OCI-LY3 (cell line): ENCODE measurements around the gene NPEPPS.
"Not testable (repeated sequence)": the region's sequence is repeated elsewhere in the genome, so short reads cannot be mapped to it uniquely, and the experiment has no call there.

Source experiments
- H2AFZ ChIP-seq: fragments of 200-600, 300-600 bp; shearing (Covaris generic); 2 replicates; pipeline ENCODE4 v1.6.0; 2014; ENCODE audit warnings: antibody characterized with exemption, low read depth, low read length
- H3K27ac ChIP-seq: fragments of 200-600, 300-600 bp; sonication (generic); 2 replicates; pipeline ENCODE4 v1.5.1; 2014; ENCODE audit warnings: mild to moderate bottlenecking, low read length, moderate library complexity, mixed read lengths
- H3K27me3 ChIP-seq: fragments of 200-600, 300-600 bp; sonication (generic); 2 replicates; pipeline ENCODE4 v1.6.1; 2014; ENCODE audit warnings: low read depth, low read length, mixed read lengths
- H3K36me3 ChIP-seq: fragments of 200-600, 300-600 bp; sonication (generic); replicated peaks from 2 replicates; pipeline ENCODE3; 2014; ENCODE audit warnings: low read depth, low read length, mixed read lengths
- H3K4me1 ChIP-seq: fragments of 300-600, 200-600 bp; sonication (generic); 2 replicates; pipeline ENCODE4 v1.6.1; 2014; ENCODE audit warnings: low read length, mixed read lengths
- H3K4me2 ChIP-seq: fragments of 200-600, 300-600 bp; sonication (generic); 2 replicates; pipeline ENCODE4 v1.6.1; 2014; ENCODE audit warnings: low read length, mixed read lengths
- H3K4me3 ChIP-seq: fragments of 300-600, 200-600 bp; sonication (generic); 2 replicates; pipeline ENCODE4 v1.5.1; 2014; ENCODE audit warnings: antibody characterized with exemption, mild to moderate bottlenecking, low read length, moderate library complexity
- H3K79me2 ChIP-seq: fragments of 300-600, 200-600 bp; shearing (Covaris generic); 2 replicates; pipeline ENCODE4 v1.6.1; 2014; ENCODE audit warnings: mild to moderate bottlenecking, low read length, mixed read lengths
- H3K9ac ChIP-seq: fragments of 300-600, 200-600 bp; shearing (Covaris generic); 2 replicates; pipeline ENCODE4 v1.6.0; 2014; ENCODE audit warnings: mild to moderate bottlenecking, low read length, moderate library complexity
- H3K9me3 ChIP-seq: fragments of 200-600, 300-600 bp; shearing (Covaris generic); 2 replicates; pipeline ENCODE4 v1.6.1; 2014; ENCODE audit warnings: low read length, mixed read lengths; ENCODE audit not compliant: insufficient read depth
- H4K20me1 ChIP-seq: fragments of 200-600, 300-600 bp; sonication (generic); 2 replicates; pipeline ENCODE4 v1.6.1; 2016; ENCODE audit warnings: low read length, mixed read lengths; ENCODE audit not compliant: insufficient read depth

The NPEPPS gene

DNA sequence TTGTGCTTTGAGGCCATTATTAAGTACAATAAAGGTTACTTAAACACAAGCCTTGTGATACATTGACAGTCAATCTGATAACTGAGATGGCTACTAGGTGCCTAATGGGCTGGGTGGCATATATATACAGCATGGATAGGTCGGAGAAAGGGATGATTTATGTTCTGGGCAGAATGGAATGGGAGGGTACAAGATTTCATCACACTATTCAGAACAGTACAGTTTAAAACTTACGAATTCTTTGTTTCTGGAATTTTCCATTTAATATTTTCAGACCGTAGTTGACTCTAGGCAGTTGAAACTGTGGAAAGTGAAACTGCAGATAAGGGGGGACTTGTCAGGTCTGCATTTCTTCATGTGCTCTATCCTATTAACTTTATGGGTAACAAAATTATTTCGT, 23.8 kb downstream of the NPEPPS start:
- H3K4me1 ChIP-seq, H4K20me1 ChIP-seq, H3K4me2 ChIP-seq, H3K4me3 ChIP-seq, H3K9me3 ChIP-seq, H3K27me3 ChIP-seq, H3K36me3 ChIP-seq, H2AFZ ChIP-seq, H3K27ac ChIP-seq, H3K79me2 ChIP-seq, H3K9ac ChIP-seq: not testable (repeated sequence)

DNA sequence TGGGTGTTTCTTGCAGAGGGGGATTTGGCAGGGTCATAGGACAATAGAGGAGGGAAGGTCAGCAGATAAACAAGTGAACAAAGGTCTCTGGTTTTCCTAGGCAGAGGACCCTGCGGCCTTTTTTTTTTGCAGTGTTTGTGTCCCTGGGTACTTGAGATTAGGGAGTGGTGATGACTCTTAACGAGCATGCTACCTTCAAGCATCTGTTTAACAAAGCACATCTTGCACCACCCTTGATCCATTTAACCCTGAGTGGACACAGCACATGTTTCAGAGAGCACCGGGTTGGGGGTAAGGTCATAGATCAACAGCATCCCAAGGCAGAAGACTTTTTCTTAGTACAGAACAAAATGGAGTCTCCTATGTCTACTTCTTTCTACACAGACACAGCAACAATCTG, 25.2 kb downstream of the NPEPPS start:
- not testable (repeated sequence) for H3K36me3 ChIP-seq, H3K79me2 ChIP-seq, H3K4me1 ChIP-seq, H2AFZ ChIP-seq, H3K27me3 ChIP-seq, H3K27ac ChIP-seq, H3K9ac ChIP-seq, H3K4me3 ChIP-seq, H4K20me1 ChIP-seq, H3K4me2 ChIP-seq, H3K9me3 ChIP-seq

DNA sequence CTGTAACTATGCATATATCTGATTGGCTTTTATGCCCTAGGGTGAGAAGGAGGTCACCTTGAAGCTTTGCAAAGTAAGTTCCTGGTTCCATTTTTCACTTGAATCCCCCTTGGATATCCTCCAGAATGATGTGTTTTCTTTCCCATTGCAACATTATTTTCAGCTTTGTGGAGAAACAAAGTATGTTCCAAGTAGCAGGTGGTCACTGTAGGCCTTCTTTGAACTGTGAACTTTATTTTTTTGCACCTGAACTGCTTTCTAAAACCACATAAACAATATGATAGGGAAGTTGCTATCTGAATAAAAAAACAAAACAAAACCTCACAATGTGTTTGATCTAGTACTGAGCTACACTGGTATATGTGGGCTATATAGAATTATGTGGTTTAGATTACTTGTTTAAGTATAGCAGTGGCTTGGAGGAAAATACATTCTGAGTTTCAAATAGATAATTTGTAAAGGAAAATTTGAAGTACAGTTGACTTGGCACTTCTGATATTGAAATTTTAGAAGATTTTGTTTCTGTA, 29.7 kb downstream of the NPEPPS start:
- H3K27ac ChIP-seq, H3K4me1 ChIP-seq, H3K36me3 ChIP-seq, H3K4me2 ChIP-seq, H3K4me3 ChIP-seq, H2AFZ ChIP-seq, H4K20me1 ChIP-seq, H3K79me2 ChIP-seq, H3K9ac ChIP-seq, H3K9me3 ChIP-seq, H3K27me3 ChIP-seq: not testable (repeated sequence)

DNA sequence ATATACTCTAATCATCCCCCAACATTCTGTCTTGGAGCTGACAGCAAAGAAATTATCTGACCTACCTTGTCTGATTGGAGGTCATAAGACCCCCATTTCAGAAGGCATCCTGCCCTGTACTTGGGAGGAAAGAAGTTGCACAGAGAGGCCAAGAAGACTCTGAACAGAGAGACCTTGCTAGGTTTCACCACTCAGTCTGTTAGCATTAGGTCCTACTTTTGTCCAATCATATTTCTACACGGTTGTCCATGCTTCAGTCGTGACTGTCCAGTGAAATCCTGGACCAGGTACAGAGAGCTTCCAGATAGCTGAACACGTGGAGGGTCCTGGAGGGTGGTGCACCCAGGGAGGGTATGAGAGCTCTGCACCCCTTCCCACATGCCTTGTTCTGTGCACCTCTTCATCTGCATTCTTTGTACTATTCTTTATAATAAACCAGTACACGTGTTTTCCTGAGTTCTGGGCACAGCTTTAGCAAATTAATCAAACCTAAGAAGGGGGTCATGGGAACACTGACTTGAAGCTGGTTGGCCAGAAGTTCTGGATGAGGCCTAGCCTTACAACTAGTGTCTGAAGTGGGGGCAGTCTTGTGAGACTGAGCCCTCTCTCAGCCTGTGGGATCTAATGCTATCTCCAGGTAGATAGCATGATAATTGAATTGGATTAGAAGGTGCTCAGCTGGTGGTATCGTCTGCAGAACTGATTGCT, 30.9 kb downstream of the NPEPPS start:
- not testable (repeated sequence) for H3K9ac ChIP-seq, H3K4me3 ChIP-seq, H3K4me1 ChIP-seq, H3K4me2 ChIP-seq, H3K79me2 ChIP-seq, H3K36me3 ChIP-seq, H3K27ac ChIP-seq, H3K27me3 ChIP-seq, H3K9me3 ChIP-seq, H4K20me1 ChIP-seq, H2AFZ ChIP-seq

DNA sequence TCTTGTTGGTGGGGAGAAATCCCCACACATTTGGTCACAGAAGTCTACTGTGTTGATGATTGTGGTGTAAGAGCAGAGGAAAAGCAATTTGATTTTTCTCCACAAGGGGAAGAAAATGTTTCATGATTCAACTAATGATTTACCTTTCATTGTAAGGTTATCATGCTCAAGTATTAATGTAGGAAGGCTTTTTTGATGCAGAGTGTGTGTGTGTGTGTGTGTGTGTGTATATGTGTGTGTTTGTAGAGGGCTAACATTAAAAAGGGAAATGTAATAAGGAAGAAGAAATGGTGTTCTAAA, 31.4 kb downstream of the NPEPPS start:
- H3K9me3 ChIP-seq, H3K4me2 ChIP-seq, H3K4me1 ChIP-seq, H2AFZ ChIP-seq, H3K36me3 ChIP-seq, H3K4me3 ChIP-seq, H3K79me2 ChIP-seq, H3K27me3 ChIP-seq, H3K9ac ChIP-seq, H3K27ac ChIP-seq, H4K20me1 ChIP-seq: not testable (repeated sequence)

DNA sequence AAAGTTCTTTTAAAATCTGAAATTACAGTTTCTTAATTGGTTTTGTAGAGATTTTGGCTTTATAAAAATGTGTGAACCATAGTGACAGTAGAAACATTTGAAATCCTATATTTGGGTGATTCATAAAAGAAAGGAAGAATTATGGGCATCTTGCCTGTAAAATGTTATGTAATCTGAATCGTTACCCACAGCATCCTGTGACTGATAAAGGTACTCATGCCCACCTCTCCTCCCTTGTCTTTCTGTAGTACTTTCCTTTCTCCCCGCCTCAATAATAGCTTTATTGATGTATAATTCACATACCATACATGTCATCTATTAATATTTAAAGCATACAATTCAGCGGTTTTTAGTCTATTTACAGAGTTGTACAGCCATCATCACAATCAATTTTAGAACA, 36.4 kb downstream of the NPEPPS start:
- H3K9ac ChIP-seq, H3K4me1 ChIP-seq, H3K27ac ChIP-seq, H3K36me3 ChIP-seq, H3K27me3 ChIP-seq, H3K79me2 ChIP-seq, H3K4me2 ChIP-seq, H2AFZ ChIP-seq, H4K20me1 ChIP-seq, H3K9me3 ChIP-seq, H3K4me3 ChIP-seq: not testable (repeated sequence)

DNA sequence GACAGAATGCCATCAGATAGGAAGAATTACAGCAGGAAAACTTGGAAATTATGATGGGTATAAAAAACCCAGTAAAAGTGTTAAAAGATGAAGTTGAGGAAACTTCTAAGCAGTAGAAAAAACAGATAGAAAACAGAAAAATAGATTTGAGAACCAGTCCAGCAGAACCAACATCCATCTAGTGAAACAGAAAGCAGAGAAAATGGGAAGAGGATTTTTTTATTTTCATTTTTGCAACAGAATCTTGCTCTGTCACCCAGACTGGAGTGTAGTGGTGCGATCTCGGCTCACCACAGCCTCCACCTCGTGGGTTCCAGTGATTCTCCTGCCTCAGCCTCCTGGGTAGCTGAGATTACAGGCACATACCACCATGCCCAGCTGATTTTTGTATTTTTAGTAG, 41.7 kb downstream of the NPEPPS start:
- not testable (repeated sequence) for H3K4me3 ChIP-seq, H3K27me3 ChIP-seq, H3K4me2 ChIP-seq, H3K27ac ChIP-seq, H3K79me2 ChIP-seq, H4K20me1 ChIP-seq, H3K9ac ChIP-seq, H3K9me3 ChIP-seq, H3K36me3 ChIP-seq, H3K4me1 ChIP-seq, H2AFZ ChIP-seq

DNA sequence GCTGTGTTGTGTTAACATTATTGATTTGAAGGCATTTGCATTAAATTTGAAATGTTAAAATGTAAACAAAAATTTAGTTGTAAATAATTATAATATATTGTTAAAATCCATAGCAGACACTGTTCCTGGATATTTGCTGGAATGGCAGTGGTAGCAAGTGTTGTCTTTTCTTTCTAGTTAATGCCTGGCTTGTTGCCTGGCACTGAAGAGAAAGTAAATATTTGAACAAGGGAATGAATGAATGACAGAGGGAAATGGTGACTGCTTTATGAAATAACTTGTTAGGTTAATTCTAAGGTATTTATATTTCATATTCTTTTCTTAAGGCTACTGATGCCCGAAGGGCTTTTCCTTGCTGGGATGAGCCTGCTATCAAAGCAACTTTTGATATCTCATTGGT, 51.5 kb downstream of the NPEPPS start:
- not testable (repeated sequence) for H3K9ac ChIP-seq, H2AFZ ChIP-seq, H3K4me2 ChIP-seq, H3K4me3 ChIP-seq, H3K79me2 ChIP-seq, H3K27ac ChIP-seq, H3K27me3 ChIP-seq, H3K4me1 ChIP-seq, H4K20me1 ChIP-seq, H3K36me3 ChIP-seq, H3K9me3 ChIP-seq

DNA sequence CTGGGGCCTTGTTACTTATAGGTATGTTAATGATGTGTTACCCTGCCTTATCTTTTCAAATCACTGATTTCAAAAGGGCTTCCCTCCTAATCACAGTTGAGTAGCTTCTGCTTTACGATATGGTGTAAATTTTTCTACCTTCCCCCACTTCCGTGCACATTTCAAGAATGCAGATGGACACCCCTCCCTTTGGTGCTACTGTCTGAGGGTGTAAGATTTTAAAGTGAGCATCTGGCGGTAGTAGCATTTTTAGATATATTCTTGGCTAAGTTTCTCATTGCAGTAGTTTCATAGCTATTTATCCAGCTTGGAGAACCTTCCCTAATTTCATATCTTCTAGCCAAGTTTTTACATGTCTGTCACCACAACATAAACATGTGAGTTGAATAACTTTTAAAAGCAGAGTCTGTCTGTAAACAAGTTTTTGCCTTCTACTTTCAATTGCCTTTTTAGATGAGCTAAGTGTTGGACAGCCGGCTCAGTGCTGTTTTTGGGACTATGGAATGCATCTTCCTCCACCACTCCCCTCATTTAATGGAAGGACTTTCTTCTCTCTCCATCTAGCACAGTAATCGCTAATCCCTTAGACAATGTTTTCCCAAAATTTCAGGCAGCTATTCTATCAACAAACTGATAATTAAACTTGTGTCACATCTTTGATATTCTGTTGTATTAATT, 55.6 kb downstream of the NPEPPS start:
- not testable (repeated sequence) for H3K4me2 ChIP-seq, H3K4me1 ChIP-seq, H4K20me1 ChIP-seq

DNA sequence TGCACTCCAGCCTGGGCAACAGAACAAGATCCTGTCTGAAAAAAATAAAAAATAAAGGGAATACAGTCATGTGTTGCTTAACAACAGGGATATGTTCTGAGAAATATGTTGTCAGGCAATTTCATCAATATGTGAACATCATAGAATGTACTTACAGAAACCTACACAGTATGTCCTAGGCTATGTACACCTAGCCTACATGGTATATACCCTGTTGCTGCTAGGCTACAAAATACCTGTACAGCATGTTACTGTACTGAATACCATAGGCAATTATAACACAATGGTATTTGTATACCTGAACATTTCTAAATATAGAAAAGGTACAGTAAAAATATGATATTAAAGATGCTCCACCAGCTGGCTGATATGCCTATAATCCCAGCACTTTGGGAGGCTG, 62.6 kb downstream of the NPEPPS start:
- H4K20me1 ChIP-seq, H3K4me1 ChIP-seq, H3K9me3 ChIP-seq, H3K36me3 ChIP-seq, H3K79me2 ChIP-seq, H3K4me2 ChIP-seq, H2AFZ ChIP-seq, H3K9ac ChIP-seq, H3K4me3 ChIP-seq, H3K27me3 ChIP-seq, H3K27ac ChIP-seq: not testable (repeated sequence)

More for the DNA sequence above, 55.6 kb downstream of the NPEPPS start:
- H3K9me3 ChIP-seq, H3K27ac ChIP-seq, H3K9ac ChIP-seq, H3K79me2 ChIP-seq, H3K27me3 ChIP-seq, H2AFZ ChIP-seq, H3K4me3 ChIP-seq, H3K36me3 ChIP-seq: not testable (repeated sequence)
